Epidermal melanocyte (primary cell): Measurements from ENCODE around the gene SHH.

ENCODE experiments used
- DNase-seq: peaks from one replicate; pipeline ENCODE4 v3.0.0; 2011; ENCODE audit warnings: low spot score; ENCODE audit not compliant: insufficient read length

Gene SHH

DNA sequence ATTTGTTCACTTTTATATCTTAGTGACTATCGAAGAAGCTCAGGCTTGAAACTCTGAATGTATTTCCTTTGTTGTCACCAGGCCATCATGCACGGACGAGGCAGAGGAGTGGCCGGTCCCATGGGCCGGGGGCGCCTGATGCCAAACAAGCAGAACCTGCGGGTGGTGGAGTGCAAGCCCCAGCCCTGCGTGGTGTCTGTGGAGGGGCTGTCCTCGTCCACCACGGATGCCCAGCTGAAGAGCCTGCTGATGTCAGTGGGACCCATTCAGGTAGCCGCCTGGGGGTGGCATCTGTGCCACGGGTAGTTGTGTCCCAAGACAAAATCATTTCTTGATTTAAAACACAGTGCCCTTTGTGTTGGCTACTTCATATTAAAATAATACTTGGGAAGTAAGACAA is 45.9 kb downstream of the SHH start:
- DNase-seq: no peak

DNA sequence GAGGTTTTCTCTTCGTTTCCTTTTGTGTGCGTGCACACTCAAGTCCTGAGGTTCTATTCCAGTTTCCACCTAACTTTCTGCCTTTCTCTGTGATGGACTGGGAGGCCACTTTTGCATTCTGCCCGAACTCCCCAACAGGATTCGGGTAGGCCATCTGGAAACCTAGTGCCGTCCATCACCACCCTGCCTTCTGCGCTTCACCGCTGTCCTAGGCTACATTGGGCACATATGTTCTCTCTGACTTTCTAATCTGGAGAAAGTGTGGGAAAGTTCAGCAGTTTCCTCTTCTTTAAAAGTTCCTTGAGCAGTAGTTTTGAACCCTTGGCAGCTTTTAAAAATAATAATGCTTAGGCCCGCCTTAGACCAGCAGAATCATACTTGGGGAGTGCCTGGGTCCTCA is 46.8 kb downstream of the SHH start:
- no peak for DNase-seq

GRCh38 chr7:155764438-155764793 is 47.8 kb downstream of the SHH start:
- DNase-seq: no peak

- DNase-seq: no peak
Measured at GRCh38 chr7:155763691-155764437, 48.4 kb downstream of the SHH start.

- no peak for DNase-seq
Measured at GRCh38 chr7:155763122-155763521, 49.1 kb downstream of the SHH start.

DNA sequence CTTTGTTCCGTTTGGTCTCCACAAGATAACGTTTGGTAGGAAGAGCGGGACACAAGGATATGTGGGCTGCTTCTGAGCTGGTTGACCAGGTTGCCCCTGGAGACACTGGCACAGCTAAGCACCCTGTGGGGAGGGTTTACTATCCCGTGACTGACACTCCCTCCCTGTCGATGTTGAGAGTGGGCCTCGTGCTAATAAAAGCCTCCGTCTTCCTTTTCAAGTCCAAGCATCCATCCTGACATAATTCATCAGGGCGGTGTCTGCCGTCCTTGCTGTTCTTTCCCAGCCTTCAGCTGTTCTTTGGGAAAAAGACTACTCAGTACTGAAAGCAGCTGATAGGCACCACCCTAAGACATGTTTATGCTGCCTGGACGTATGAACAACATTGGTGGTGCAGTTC is 49.6 kb downstream of the SHH start:
- DNase-seq: no peak

GRCh38 chr7:155762036-155762435 is 50.2 kb downstream of the SHH start:
- DNase-seq: no peak

- no peak for DNase-seq
Measured at GRCh38 chr7:155761162-155761561, 51.1 kb downstream of the SHH start.

DNA sequence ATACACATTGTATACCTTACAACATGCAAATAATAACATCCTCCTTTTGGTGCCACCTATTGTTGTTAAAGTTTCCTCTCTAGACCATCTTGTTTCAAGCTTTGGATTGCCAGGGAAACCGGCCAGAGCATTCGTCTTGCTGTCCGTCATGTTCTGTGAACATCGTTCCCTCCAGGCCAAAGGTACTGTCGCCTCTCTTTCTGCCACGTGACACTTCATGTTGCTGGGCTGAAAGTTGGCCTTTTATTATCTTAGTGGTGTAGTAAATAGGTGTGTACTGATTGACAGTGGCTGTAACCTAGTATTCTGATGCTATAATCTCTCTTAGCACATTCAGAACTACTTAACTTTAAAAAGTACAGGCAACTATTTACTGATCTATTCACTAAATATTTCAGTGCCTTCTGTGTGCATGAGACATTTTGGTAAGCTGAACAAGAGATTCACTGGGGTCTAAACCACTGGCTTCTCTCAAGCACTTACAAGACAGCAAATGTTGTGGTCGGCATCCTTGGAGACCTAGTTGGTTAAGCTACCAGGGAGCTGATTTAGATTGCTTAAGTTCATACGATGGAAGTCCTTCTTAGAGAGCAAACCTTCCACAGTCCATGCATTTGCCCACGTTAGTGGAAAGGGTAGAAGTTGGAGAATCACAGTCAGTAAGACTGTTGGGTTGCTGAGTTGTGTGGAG is 52.4 kb downstream of the SHH start:
- DNase-seq: no peak

DNA sequence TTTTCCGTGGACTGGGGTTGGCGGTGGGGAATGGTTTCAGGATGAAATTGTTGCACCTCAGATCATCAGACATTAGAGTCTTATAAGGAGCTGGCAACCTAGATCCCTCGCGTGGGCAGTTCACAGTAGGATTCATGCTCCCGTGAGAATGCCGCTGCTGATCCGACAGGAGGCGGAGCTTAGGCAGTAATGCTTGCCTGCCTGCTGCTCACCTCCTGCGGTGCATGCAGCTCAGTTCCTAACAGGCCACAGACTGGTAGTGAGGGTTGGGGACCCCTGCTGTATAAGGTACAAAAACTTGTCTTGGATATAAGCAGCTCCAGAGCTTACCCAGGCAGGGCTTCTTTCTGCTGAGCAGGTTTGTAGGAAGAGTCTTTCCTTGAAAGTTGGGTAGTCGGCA is 53.9 kb downstream of the SHH start:
- DNase-seq: no peak

DNA sequence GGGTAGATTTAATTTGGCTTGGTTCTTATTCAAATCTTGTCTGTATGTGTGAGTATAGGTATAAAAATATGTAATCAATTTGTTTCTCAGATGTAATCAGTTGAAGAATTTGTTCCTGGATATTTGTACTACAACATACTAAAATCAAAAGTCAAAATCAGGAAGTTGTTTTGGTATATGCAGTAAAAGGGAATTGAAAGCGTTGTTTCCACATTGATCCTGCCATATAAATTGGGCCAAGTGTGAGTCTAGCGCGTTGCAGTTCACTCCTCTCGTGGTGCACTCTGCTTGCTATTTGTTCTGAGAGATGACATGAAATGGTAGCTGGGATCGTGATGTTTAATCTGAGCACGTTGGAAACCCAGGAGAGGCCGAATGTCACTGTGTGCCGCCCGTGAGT is 55.9 kb downstream of the SHH start:
- DNase-seq: no peak

DNA sequence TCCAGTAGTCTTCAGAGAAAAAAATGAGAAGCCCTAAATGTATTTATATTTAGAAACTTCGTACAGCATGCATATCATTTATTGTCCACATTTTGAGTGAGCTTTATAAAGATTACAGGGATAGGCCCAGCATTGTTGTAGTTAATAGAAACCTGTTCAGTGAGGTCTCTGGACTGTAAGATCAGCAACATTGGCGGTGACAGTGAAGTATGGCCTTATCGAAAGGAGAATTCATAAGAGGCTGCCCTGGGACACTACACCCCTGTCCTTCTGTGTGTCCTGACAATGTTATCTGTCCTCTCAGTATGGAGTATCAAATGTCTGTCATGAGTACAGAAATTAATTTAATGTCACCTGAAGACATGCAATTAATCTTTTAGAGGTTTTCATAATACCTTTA is 57.2 kb downstream of the SHH start:
- DNase-seq: no peak

DNA sequence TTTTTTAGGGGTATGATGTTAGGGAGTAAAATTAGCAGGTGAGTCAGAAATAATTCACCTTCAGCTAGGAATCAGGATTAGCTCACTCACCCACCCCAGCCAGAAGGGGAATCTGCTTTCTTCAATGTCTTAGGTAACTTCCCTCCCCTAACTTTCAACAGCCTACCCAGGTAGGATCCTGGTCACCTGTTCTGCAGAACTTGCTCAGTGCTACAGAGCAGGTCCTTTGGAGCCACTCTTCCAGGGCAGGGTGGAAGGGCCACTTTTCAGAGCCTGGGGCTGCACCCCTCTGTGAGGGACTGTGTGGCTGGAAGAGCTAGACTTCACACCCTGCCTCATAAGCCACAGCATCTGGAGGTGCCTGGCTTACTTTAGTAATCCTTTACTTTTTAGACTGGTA is 58.1 kb downstream of the SHH start:
- DNase-seq: no peak

DNA sequence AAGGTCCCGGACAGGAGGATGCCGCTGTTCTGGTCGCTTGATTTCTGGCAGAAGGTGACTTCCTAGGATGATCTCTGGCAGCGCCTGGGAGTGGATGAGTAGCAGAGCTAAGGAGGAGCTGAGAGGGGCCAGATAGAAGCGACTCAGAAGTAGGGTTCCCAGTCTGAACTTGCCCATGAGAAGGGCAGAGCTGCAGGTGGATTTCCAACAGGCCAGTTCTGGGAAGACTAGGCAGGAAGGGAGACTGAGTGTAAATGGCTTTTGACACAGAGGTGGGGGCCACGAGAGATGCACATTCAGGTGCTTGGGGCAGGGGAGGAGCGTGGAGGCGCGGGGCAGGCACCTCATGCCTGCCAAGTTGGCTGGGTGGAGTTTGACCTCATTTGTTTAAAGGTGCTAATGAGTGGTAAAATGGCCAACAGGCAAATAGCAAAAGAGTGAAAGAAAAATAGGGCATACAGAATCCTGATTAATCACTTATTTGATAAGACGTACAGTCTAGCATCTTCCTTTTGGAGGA is 58.8 kb downstream of the SHH start:
- no peak for DNase-seq

DNA sequence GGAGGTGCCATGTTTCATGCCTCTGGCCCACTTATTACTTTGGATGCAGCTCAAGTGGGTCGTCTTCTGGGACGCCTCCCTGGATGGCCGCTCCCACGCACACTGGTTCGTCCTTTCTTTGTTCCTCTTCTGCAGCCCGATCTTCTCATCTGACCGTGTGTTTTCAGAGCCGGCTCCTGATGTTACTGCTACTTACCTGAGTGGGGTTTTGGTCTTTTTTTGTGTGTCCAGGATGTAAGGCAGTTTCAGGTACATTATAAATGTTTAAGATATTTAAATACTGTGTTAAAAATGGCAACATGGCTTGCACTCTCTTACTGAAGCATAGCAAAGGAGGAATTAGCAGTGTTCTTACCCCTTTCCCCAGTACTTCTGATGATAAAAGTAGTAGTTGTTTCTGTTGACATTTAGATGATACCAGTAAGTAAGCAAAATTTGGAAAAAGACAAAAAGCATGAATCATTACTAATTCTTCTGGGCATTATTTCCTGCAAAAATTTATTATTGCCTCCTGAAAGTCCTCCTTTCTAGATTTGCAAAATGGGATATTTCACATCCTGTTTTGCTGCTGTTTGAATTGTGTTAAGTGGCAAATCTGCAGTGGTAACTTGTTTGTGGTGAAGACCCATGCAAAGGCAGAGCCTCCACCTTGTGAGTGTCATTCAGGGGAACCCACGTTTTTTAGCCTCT is 59.4 kb downstream of the SHH start:
- no peak for DNase-seq

- no peak for DNase-seq
Measured at GRCh38 chr7:155751409-155751808, 60.9 kb downstream of the SHH start.

DNA sequence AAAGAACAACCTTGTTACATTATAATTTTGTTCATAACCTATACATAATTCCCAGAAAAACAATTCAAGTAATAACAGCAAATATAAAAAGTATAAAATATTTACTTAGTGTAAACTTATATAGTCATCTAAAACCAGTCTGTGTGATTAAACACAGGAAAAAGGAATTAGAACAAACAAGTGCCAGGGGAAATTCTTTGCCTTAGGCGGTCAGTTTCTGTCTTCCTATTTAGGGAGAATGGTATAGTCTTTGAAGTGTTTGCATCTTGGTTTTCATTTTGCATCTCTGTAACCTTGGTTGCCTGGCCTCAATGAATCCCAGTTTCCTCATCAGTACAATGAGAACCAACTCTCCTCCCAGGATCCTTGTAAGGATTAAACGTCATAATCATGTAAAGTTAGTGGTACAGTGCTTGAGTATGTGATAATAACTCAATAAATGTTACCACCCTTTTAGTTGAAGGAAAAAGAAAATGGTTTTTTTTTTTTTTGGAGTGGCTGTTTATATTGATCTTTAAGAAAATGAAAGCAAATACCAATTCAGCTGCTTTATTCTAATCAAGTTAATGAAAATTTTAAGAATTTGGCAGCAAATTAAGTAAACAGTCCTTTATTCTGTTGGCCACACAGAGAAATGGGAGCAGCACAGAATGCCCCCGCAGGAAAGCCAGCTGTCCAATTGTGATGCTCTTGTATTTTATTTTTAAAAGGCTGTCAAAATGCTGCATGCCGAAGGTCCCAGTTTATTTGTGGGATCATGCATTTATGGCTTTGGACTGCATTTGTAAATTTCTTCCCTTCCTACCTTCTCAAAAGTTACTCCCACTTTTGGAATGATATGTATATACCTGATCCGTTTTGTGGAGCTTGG is 61.8 kb downstream of the SHH start:
- DNase-seq: no peak
